GM19467 (cell line): ENCODE results near the gene ETV1.
A peak's percentile ranks its signal among the peaks of the same experiment; 100 is the strongest.

Source experiments
- ATAC-seq: cut with Tn5 transposase; IDR thresholded peaks from one replicate; pipeline ENCODE4 v1.9.1; 2021; ENCODE audit warnings: mild to moderate bottlenecking, moderate library complexity; ENCODE audit not compliant: unreplicated experiment

Gene ETV1

DNA sequence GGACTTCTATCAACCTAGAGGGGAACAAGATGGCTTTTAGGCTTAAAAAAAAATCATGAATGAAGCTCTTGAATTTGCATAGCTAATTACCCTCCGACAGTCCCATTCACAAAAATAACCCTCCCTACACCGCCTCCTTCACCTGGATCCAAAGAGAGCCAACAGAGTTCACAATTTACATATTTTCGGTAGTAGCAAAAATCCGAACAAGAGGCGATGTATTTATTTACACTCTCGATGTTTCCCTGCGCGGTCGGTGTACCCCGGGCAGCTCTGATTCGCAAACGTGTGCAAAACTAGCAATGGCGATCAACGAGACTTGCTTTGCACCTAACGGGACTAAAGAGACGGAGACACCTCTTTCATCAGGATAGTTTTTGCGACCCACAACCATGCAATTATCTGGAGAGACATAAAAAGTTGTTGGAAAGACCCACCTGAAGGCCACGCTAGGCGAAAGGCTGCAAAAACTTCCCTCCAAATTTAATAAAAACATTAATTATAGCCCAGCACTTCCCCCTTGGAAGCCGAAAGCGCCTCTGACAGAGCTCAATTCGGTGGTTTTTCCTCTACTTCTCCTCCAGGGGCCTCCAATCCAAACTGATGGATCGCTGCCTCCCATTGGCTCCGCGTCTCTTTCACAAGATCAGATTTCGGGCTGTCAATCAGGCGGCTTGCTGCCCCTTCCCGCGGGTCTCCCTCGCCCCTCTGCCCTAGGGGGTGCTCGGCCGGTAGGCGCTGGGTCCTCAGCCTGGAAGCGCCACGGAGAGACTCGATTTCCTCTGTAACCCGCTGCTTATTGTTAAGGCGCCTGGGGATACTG, at the start of gene ETV1:
TSS of gene ETV1 (minus strand) at position 541 of the 823 bp plus-strand sequence. CDS start 614 bp downstream, outside the sequence.
- ATAC-seq, result no peak

DNA sequence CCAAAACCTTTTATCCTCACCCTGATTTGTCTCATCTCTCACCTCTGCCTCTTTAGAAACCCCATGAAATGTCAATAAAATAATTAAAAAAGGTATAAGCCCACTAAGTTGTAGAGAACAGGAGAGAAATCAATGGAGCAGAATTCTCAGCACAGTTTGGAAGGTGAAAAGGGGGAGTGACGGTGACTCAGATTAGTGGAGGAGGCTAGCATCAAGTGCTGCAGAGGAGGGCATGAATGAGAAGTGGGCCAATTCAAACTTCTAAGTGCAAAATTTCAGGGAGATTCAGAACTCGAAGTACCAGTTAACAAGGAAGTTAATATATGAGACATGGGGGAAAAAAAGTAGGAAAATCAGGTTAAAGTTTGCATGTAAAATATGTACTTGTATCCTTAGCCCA, 34.9 kb upstream of the ETV1 start:
- no peak for ATAC-seq

DNA sequence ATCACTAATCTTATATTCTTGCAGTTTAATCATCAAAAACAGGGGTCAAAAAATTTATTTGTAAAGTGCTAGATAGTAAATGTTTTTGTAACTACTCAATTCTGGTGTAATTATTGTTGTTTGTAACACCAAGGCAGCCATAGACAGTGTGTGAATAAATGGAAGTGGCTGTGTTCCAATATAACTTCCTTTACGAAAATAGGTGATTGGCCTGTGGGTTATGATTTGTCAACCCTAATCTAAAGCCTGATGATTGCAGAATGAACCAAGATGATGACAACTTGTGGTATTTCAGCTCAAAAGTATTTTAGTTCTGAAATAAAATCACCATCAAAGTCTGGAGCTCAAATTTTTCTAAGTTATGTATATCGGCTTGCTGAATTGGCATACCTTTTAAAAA, 34.4 kb upstream of the ETV1 start:
- no peak for ATAC-seq

DNA sequence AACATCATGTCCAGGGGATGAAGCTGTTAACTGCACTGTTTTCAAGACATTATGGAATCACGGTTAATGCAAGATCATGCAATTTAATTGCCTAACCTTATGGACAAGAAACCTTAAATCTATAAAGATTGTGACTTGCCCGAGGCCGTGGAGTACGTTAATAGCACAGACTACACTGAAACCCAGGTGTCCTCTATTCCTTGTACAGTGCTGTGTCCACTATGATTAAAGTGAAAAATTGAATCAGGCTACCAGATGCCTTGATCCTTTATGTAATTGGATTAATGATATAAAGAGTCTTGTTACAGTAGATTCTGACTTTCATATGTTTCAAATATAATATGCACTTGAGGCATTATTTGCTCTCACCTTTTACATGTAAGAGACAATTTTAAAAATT, 33.9 kb upstream of the ETV1 start:
- no peak for ATAC-seq

DNA sequence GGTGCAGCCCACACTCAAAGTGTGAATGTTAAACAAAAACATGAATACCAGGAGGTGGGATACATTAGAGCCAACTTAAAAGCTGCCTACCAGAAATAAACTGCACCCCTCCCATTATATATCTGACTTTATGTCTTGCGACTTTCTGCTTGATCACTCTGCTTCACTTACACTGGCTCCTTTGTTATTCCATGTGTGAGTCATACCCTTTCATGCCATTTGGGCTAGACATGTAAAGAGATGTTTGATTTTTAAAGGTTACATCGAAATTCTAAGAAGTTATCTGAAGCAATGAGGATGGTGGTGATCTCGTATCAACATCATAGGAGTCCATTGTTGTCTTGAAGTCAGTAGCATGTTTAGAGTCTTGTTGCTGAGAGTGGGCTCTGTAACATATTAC, 31.6 kb upstream of the ETV1 start:
- no peak for ATAC-seq

DNA sequence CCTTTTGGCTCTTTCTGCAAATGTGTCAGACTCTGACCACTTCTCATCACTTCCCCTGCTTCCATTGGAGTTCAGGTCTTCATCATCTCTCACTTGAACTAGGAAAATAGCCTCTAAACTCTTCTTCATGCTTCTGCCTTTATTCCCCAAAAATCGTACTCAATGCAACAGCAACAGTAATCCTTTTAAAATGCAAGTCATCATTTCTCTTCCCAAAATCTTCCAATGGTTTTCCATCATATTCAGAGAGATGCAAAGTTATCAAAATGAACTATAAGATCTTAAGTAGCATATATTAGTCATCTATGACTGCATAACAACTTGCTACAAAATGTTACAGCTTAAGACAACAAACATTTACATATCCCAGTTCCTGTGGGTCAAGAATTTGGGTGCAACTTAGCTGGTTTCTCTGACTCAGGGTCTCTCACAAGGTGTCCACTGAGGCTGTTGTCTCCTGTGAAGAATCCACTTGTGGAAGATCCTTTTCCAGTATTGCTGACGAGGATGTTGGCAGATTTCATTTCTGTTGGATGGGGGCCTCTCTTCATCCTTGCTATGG, 31.0 kb upstream of the ETV1 start:
- ATAC-seq, result no peak

DNA sequence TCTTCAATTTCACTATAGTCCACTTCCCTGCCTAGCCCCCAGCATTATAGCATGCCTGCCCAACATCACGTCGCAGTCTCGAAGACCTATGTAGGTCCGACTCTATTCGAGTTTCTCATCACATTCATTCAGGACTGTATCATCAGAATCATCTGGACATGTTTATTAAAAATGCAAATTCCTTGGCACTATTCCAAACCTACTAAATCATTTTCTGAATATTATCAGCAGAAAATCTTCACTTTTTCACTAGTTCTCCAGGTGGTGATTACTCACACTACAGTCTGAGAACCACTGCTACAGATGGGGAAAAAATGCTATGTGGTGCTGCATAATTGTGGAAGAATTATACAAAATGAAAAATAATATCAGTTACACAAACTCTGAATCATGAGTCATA, 29.3 kb upstream of the ETV1 start:
- no peak for ATAC-seq

DNA sequence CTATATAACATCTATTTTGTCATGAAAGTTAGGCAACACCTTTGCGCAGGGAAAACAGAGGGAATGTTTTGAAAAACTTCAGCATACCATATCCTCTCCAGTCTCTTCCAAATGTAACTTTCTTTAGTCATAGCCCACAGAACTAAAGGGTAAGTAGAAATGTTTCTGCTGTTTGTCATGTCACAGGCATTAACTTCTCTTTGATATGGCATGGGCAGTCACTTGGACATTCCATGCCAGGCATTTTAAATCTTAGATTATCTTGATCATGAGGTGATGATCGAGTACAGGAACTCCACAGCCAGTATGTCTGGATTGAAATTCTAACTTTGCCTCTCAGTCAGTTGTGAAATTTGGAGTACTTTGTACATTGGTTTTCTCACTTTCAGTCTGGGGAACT, 27.5 kb upstream of the ETV1 start:
- no peak for ATAC-seq

DNA sequence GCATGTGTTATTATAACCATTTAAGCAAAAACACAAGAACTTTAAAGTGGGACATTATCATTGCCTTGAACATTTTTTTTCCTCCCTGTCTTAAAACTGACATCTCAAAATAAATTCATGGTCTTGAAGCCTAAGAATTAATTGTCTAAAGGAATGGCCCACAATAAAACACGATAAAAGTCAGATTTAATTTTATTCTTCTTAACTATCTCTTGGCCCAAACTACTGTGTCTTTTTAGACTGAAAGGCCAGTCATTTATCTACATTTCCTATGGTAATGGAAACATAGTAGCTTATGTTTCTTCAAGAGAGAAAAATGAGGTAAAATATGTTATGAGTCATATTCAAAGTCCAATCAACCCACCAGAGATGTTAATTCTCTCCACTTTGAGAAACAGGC, 24.4 kb upstream of the ETV1 start:
- no peak for ATAC-seq

DNA sequence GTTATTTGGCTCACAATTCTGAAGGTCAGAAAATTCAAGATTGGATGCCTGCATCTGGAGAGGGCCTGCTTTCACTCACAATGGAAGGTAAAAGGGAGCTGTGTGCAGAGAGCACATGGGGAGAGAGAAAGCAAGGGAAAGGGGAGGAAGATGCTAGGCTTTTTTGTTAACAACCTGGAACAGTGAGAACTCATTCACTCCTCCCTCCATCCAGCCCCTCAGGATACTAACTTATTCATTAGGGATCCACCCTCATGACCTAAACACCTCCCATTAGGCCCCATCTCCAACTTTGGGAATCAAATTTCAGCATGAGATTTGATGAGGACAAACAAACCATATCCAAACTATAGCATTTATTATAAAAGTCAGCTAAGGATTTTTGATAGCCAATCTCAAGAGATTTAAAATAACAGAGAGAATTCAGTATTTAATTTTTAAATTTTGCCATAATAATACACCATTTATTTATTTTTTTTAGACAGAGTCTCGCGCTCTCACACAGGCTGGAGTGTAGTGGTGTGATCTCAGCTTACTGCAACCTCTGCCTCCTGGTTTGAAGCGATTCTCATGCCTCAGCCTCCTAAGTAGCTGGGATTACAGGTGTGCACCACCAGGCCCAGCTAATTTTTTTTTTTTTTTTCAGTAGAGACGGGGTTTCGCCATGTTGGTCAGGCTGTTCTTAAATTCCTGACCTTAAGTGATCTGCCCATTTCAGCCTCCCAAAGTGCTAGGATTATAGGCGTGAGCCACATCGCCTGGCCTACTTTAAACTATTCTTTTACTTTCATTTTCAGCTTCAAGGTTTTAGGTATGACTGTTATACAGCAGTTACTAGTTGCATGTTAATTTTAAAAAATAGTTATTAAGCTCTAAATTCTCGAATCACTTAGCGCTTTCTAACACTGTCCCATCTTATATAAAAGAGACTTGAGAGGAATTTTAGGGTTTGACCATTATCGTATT, 20.3 kb upstream of the ETV1 start:
- no peak for ATAC-seq

DNA sequence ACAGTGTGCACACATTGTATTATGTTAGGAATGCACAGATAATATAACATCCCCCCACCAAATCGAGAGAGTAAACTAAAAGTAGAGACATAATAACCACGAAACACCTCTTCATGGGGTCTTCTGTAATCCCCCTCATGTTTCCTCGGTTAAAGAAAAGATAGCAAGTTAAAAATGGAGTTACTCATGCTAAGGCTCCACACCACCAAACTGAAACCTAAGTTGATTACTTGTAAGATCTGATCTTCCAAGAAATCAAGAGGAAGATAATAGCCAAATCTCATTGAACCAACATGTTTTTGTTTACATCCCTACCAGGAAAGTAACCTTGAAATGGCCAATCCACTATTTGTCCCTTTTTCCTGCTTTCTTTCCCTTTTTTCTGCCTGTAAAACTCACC, 11.7 kb upstream of the ETV1 start:
- no peak for ATAC-seq

DNA sequence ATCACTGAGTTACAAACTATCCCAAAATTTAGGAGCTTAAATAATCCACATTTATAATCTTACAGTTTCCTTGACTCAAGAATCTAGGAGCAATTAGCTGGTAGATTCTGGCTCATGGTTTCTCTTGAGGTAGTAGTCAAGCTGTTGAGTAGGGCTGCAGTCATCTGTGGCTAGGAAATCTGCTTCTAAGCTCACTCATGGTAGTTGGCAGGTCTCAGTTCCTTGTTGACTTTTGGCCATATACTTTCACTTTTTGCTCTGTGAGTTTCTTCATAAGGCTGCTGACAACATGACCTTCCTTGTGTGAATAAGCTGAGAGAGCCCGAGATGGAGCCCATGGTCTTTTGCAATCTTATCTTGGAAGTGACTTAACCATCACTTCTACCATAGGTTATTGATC, 10.8 kb upstream of the ETV1 start:
- ATAC-seq, result no peak

DNA sequence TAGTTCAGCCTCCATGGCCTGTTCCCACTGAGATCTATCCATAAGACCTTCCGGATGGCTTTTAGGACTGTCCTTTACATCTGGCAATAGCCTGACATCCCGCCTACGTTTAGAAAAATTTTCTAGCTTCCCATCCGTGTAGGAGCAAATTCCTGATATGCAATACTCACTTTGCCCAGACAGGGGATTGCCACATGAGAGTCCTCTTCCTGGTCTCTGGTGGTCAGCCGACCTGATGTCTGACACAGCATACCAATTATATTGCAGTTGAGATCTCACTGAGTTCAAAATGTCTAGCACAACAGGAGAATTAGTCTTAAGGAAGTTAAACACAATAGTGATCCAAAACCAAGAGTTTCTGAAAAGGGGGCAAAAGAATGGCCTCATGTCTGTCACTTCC, 9.4 kb upstream of the ETV1 start:
- no peak for ATAC-seq

DNA sequence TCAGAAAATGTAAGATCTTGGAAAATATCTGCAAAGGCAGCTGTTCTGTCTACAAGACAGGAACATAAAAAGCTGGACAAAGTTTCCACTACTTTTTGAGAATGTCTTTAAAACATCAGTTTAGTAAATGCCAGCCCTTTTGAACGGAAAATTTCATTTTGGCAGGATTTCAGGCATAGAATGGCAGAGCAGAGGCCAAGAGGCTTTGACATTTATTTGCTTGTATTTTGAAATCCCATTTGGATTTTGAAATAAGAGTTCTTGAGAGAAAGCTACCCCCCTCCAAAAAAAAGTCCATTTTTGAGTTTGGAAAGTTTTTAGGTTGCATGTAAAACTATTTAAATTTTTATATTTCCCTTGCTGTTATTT, 3.1 kb upstream of the ETV1 start:
- no peak for ATAC-seq

DNA sequence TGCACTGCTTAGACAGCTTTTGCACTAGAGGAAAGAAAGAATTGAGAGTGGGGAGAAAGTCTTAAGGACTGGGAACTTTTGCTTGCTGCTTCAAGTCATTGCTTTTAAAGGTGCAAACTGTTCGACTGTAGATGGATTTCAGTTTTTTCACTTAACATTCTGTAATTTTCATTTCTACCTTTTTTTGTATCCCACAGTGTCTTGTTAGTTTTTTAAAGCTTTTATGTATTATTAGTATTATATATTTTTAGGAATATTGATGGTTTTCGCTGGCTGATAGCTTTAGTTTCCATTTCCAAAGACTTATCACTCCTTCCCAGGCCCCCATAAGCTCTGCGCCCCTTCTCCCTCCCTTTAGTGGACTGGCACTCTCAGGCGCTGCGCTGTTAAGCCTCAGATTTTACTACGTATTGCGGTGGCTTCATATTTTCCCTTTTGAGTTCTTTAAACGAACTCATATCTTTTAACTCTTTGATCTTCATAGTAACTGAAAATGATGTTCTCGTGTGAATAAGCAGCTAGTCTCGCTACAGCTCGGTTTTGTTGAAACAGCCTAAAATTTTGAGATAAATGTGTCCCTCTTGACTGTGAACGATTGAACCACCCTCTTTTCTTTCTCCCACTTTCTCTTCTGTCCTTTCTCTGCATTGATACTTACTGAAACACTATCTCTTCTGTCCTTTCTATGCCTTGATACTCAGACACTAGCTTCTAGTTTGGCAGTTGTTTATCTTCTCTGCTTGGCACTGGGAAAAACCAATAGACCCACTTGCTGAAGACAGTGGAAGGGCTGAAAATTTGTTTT, 2.5 kb upstream of the ETV1 start:
- no peak for ATAC-seq

DNA sequence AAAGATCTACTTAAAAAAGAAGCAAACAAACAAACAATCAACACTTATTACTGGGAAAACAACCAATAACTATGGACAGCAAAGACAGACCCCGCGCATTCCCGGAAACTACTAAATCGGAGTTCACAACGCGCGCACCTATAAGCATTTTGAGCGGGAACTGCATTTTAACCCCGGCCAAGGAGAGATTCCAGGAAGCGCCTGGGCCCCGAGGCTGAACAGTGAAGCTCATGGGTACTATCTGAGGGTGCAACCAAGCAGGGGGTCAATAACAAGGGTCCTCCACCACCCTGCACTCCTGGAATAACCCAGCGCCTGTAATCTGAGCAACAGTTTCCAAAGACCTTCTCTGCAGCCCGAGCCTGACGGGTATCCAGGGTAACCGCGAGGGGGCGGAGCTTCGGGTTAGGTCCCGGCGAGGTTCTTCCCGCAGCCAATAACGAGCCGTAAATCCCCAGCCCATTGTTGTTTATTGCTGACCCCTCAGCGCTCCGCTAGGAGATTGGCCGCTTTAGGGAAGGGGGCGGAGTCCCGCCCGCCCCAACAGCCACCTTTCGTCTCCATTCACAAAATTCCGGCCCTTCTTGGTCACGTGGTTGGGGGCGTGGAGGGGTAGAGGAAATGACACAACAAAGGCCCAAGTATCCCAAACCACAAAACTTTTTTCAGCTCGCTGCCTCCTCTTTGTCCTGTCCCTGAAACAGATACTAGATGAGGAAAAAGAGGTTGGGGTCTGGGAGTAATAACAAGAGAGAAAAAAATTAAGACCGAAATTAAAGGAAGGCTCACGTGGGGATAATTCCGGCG, 1.7 kb upstream of the ETV1 start:
- peak; percentile 76 for ATAC-seq

DNA sequence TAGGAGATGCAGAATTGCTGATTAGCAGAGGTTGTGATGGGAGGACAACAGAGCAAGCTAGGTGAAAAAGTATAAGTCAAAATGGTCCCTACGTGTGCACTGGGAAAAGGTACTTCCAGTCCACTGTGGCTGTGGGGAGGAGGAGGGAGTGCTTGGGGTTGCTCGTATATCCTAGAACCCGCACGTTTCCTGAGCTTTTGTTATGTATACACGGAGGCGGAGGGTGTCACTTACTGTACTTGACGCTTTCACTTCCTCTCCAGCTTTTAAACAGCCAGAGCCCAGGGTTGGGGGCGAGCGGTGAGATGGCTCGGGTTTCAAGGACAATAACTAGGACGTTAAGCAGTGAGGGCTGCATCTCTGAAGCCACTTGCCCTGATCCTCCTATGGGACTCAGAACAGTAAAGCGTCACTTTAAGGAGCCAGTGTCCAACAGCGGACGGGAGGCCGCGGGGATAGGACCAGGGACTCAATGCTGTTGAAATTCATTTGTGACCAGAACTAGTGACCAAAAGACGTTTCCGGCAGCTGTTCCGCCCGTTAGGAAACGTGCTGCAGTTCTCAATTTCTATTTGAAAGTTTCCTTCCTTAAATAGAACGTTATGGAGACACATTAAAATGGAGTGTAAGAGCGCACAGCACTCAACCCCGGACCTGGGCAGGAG, 985 bp upstream of the ETV1 start:
- no peak for ATAC-seq

DNA sequence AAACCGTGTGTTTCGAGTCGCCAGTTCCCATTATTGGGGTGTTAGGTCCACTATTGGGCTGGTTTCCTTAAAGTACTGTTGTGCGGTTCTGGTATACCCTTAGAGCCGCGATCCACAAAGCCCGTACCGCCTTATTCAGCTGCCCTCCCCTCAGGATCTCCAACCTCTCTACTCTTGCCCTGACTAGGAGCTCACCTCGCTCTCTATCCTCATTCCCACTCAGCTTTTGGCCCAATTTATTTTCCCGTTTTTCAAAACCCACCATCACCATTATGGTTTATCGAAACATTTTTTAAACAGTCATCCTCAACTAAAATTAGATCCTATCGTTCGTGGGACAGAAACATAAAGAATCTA, 461 bp upstream of the ETV1 start:
- no peak for ATAC-seq

DNA sequence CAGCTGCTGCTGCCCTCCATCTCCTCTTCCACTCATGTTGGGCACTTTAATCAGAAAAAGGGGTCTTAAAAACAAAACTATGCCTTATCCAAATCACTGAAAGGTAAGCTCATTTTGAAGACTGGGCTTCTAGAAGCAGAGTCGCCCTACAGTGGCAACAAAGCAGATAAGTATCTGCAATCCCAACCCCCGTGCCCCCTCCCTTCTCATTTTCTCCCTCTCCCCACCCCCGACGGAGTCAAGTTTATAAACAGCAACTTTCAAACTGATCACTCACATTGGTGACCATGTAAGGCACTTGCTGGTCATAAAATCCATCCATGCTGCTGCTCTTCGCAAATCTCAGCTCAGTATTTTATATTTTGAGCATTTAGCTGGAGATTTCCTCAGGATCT, 738 bp downstream of the ETV1 start:
- ATAC-seq, result no peak

DNA sequence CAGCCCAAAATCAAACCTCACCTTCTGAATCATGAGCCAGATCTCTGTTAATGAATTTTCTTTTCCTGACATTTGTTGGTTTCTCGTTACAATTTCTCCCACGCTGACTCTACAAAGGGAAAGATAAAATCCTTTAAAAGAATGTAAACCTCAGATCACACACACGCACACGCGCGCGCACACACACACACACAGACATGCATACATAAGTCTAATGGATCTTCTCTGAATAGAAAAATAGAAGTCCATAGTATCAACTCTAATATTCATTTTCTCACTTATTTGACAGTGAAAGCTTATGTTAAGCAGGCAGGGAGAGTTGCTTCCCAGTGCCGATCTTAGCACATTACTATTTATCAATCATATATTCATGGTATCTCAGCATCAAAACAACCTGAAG, 1.4 kb downstream of the ETV1 start:
- ATAC-seq, result no peak
